Parathyroid adenoma (tissue), 2 donors: ENCODE data around the gene DNAAF8.

ENCODE experiments used
- H2AFZ ChIP-seq: fragments of 300-600 bp; sonication (generic); one replicate; pipeline ENCODE4 v1.7.0; 2017; ENCODE audit warnings: antibody characterized with exemption, mild to moderate bottlenecking
- H3K27ac ChIP-seq: fragments of 300-600 bp; sonication (generic); one replicate; pipeline ENCODE4 v1.7.0; 2017
- H3K27me3 ChIP-seq: fragments of 300-600 bp; sonication (generic); one replicate; pipeline ENCODE4 v1.7.0; 2017; ENCODE audit warnings: low read length; ENCODE audit not compliant: control insufficient read depth, insufficient read depth
- H3K36me3 ChIP-seq: fragments of 300-600 bp; sonication (generic); one replicate; pipeline ENCODE4 v1.7.0; 2017; ENCODE audit warnings: low read length; ENCODE audit not compliant: control insufficient read depth, insufficient read depth
- H3K4me1 ChIP-seq: fragments of 300-600 bp; sonication (generic); one replicate; pipeline ENCODE4 v1.7.0; 2017; ENCODE audit warnings: control low read depth
- H3K4me2 ChIP-seq: fragments of 300-600 bp; sonication (generic); one replicate; pipeline ENCODE4 v1.7.0; 2017; ENCODE audit warnings: low read length
- H3K4me3 ChIP-seq: fragments of 300-600 bp; sonication (generic); one replicate; pipeline ENCODE4 v1.7.0; 2017; ENCODE audit warnings: low read depth, low read length
- H3K79me2 ChIP-seq: fragments of 300-600 bp; sonication (generic); one replicate; pipeline ENCODE4 v1.7.0; 2017; ENCODE audit warnings: control low read depth
- H3K9ac ChIP-seq: fragments of 300-600 bp; sonication (generic); one replicate; pipeline ENCODE4 v1.7.0; 2017; ENCODE audit warnings: mild to moderate bottlenecking
- H3K9me3 ChIP-seq: fragments of 300-600 bp; sonication (generic); one replicate; pipeline ENCODE4 v1.7.0; 2017; ENCODE audit warnings: low read length; ENCODE audit not compliant: control insufficient read depth
- CTCF ChIP-seq: fragments of 300-600 bp; sonication (generic); IDR thresholded peaks from one replicate; pipeline ENCODE4 v1.7.0; 2017; ENCODE audit warnings: antibody characterized with exemption, mild to moderate bottlenecking
- donor health status: primary hyperparathyroidism.

Gene DNAAF8

GRCh38 chr16:4728676-4729075, 5.7 kb upstream of the DNAAF8 start:
- no peak for TF ChIP-seq CTCF
- H2AFZ ChIP-seq = no peak overlapping the region
- no peaks in the 10 kb centered on the region for H3K27me3 ChIP-seq
- no peak overlapping the region for H3K27ac ChIP-seq
- no peaks in the 10 kb centered on the region for H3K9me3 ChIP-seq
- no peaks in the 10 kb centered on the region for H3K79me2 ChIP-seq
- H3K36me3 ChIP-seq = no peaks in the 10 kb centered on the region
- H3K4me2 ChIP-seq = no peak overlapping the region
- H3K4me1 ChIP-seq = no peaks in the 10 kb centered on the region
- no peak overlapping the region for H3K9ac ChIP-seq
- no peak overlapping the region for H3K4me3 ChIP-seq

- no peaks in the 10 kb centered on the region for H3K4me1 ChIP-seq
- no peak overlapping the region for H3K9ac ChIP-seq
- H2AFZ ChIP-seq = no peak overlapping the region
- no peaks in the 10 kb centered on the region for H3K79me2 ChIP-seq
- no peak for TF ChIP-seq CTCF
- H3K27me3 ChIP-seq = no peaks in the 10 kb centered on the region
- H3K36me3 ChIP-seq = no peaks in the 10 kb centered on the region
- no peak overlapping the region for H3K4me2 ChIP-seq
- H3K9me3 ChIP-seq = no peaks in the 10 kb centered on the region
- H3K4me3 ChIP-seq = no peak overlapping the region
- no peak overlapping the region for H3K27ac ChIP-seq
Observed at GRCh38 chr16:4729876-4730275, 4.5 kb upstream of the DNAAF8 start.

- Histone ChIP-seq H3K9me3 (no peaks in the 10 kb centered on the region), H3K79me2 (no peaks in the 10 kb centered on the region), H3K27ac (peak overlapping the region; percentile 42), H3K27me3 (no peaks in the 10 kb centered on the region), H3K4me2 (peak overlapping the region; percentile 100), H3K4me1 (peaks cover 6% of the 10 kb centered on the region), H3K4me3 (peak overlapping the region; percentile 100), H3K36me3 (no peaks in the 10 kb centered on the region), H3K9ac (no peak overlapping the region), H2AFZ (peak overlapping the region; percentile 58)
- TF ChIP-seq CTCF = no peak
Observed at GRCh38 chr16:4733211-4733742, 1.1 kb upstream of the DNAAF8 start.

GRCh38 chr16:4733747-4734062, 632 bp upstream of the DNAAF8 start:
- no peak for TF ChIP-seq CTCF

GRCh38 chr16:4734730-4735535, 596 bp downstream of the DNAAF8 start:
- Histone ChIP-seq H3K4me3 (peak overlapping the region; percentile 100), H3K27ac (peak overlapping the region; percentile 42), H3K4me1 (peaks cover 6% of the 10 kb centered on the region), H3K4me2 (peak overlapping the region; percentile 100), H3K27me3 (no peaks in the 10 kb centered on the region), H3K79me2 (no peaks in the 10 kb centered on the region), H2AFZ (peak overlapping the region; percentile 58), H3K9me3 (no peaks in the 10 kb centered on the region), H3K9ac (no peak overlapping the region), H3K36me3 (no peaks in the 10 kb centered on the region)
- TF ChIP-seq CTCF = no peak

More at GRCh38 chr16:4733747-4734062, 632 bp upstream of the DNAAF8 start:
- Histone ChIP-seq H3K36me3 (no peaks in the 10 kb centered on the region), H2AFZ (peak overlapping the region; percentile 58), H3K27ac (peak overlapping the region; percentile 42), H3K4me1 (peaks cover 6% of the 10 kb centered on the region), H3K9ac (no peak overlapping the region), H3K9me3 (no peaks in the 10 kb centered on the region), H3K79me2 (no peaks in the 10 kb centered on the region), H3K4me3 (peak overlapping the region; percentile 100), H3K4me2 (peak overlapping the region; percentile 100), H3K27me3 (no peaks in the 10 kb centered on the region)
